A673 (cell line): ENCODE data around the gene STPG3. TPM values are rescaled to one million over a fixed set of nuclear protein-coding genes. Genes with fewer than 3 reads are reported as not detected.

Experiments
- BruUV-seq: library from RNA; stranded (reverse); fragments of 400-500 nt; replicated peaks from 2 replicates; lab custom pipeline; 2021; lab: Mats Ljungman, UMichigan
- CTCF ChIA-PET: fragments of 300-600 bp; sonication (Branson Sonifier 250); formaldehyde crosslinking; loops from one replicate; lab custom pipeline; 2022; ENCODE audit warnings: antibody characterized with exemption; lab: Charles Lee
- POLR2A ChIA-PET: fragments of 300-600 bp; sonication (Branson Sonifier 250); formaldehyde crosslinking; loops from one replicate; lab custom pipeline; 2022; ENCODE audit warnings: antibody characterized with exemption; ENCODE audit not compliant: low non-redundant PET; lab: Charles Lee
- DNase-seq: peaks from one replicate; pipeline ENCODE4 v3.0.0-alpha.2; 2015; ENCODE audit warnings: low spot score
- H3K27ac ChIP-seq: fragments of 200-600 bp; sonication (generic); 2 replicates; pipeline ENCODE4 v1.5.1; 2016; ENCODE audit warnings: mixed run types, low read depth, mild to moderate bottlenecking, mixed read lengths, antibody characterized with exemption, low read length; ENCODE audit not compliant: poor library complexity, severe bottlenecking
- H3K27me3 ChIP-seq: fragments of 200-600 bp; sonication (generic); replicated peaks from 2 replicates; pipeline ENCODE4 v1.6.1; 2017; ENCODE audit warnings: mixed run types, low read depth, mild to moderate bottlenecking, mixed read lengths, antibody characterized with exemption, low read length; ENCODE audit not compliant: insufficient read depth, poor library complexity
- H3K36me3 ChIP-seq: fragments of 200-600 bp; sonication (generic); 2 replicates; pipeline ENCODE4 v1.6.1; 2016; ENCODE audit warnings: mixed run types, mild to moderate bottlenecking, mixed read lengths, antibody characterized with exemption, low read length; ENCODE audit not compliant: insufficient read depth, poor library complexity, severe bottlenecking
- H3K4me1 ChIP-seq: fragments of 200-600 bp; sonication (generic); 2 replicates; pipeline ENCODE4 v1.6.1; 2017; ENCODE audit warnings: mixed run types, mild to moderate bottlenecking, mixed read lengths, antibody characterized with exemption, low read length; ENCODE audit not compliant: insufficient read depth, poor library complexity, severe bottlenecking
- H3K4me3 ChIP-seq: fragments of 200-600 bp; sonication (generic); 2 replicates; pipeline ENCODE4 v1.5.1; 2016; ENCODE audit warnings: low read depth, mixed run types, mild to moderate bottlenecking, mixed read lengths, low read length; ENCODE audit not compliant: poor library complexity, severe bottlenecking
- H3K9me3 ChIP-seq: fragments of 200-600 bp; sonication (generic); 2 replicates; pipeline ENCODE4 v1.6.1; 2016; ENCODE audit warnings: mixed run types, low read depth, mild to moderate bottlenecking, mixed read lengths, antibody characterized with exemption, low read length; ENCODE audit not compliant: poor library complexity, severe bottlenecking
- CTCF ChIP-seq: fragments of 300-800, 200-600 bp; sonication (generic); conservative IDR thresholded peaks from 2 replicates; pipeline ENCODE4 v1.5.1; 2017; ENCODE audit warnings: low read depth, mild to moderate bottlenecking, antibody characterized with exemption, low read length, moderate library complexity, mixed read lengths
- EZH2 ChIP-seq: fragments of 200-600 bp; sonication (generic); IDR thresholded peaks from 2 replicates; pipeline ENCODE4 v1.6.1; 2017; ENCODE audit warnings: borderline replicate concordance, low read depth, mild to moderate bottlenecking, mixed read lengths, antibody characterized with exemption, low read length; ENCODE audit not compliant: poor library complexity, severe bottlenecking
- intact Hi-C: fragments of 100-400 bp; cut with micrococcal nuclease; formaldehyde crosslinking; loops from one replicate; pipeline ENCODE4 v1.10.0; 2022; ENCODE audit not compliant: unreplicated experiment
- total RNA-seq: library from RNA; stranded (reverse); gene quantifications from 2 replicates; pipeline ENCODE4 v1.2.3, GENCODE V29; 2021

The STPG3 gene
- total RNA-seq, 1 experiment from 2014 or later = not detected

DNA sequence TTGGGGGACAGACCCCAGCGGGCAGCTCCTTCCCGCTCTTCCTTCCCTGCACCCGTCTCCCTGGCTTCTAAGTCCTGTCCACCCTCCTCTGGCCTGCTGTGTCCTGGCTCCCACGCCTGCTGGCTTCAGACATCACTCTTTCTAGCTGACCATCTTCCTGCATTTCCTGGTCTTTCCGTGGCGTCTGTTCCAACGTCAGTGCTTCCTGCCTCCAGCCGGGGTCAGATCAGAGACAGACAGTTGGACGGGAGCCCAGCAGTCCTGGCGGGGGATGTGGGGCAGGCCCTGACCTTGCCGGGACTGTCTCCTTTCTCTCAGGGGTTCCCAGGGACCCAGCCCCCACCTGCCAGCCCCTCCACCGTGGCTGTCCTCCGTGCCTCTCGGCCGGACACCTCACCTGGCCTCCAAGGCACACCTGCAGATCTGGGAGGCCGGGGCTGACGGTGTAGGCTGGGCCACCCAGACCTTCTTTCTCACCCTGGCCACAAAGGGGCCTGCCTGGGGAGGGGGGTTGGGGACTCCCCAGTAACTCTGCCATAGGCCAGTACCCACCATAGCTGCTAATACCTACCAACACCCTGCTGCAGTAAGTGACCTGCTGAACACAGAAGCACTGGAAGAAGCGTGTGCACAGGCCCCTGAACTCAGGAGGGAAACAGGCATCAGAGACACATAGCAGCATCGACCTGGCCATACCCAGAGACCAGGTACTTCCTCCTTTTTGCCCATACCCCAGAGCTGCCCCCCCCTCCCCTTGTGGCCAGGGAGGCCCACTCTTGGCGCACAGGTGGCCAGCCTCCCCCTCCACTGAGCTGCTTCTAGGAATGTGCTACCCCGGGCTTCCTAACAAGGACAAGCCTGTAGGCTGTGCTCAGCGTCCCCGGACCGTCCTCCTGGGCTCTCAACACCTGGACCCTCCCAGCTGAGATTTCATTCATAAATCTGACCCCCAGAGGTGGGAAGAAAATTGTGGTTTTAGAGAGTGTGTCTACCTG lies 45.9 kb downstream of the STPG3 start:
- no TSS peak for BruUV-seq
- H3K4me3 ChIP-seq = no peak overlapping the region
- H3K27ac ChIP-seq = no peak overlapping the region
- ChIA-PET POLR2A (interaction anchor here (0.6 kb wide), 1 partner anchor 31 kb away, joined by 3 read pairs; no protein-coding TSS in a partner anchor), CTCF (no interaction called here)
- H3K27me3 ChIP-seq = no peaks in the 10 kb centered on the region
- no peak for DNase-seq
- no peak for TF ChIP-seq EZH2
- peaks cover 3% of the 10 kb centered on the region for H3K9me3 ChIP-seq
- intact Hi-C loops = no loop called here
- no peaks in the 10 kb centered on the region for H3K36me3 ChIP-seq
- H3K4me1 ChIP-seq = peaks cover 13% of the 10 kb centered on the region

- no peak overlapping the region for H3K27ac ChIP-seq
- no peak overlapping the region for H3K4me3 ChIP-seq
- CTCF ChIA-PET = no interaction called here
- POLR2A ChIA-PET = no interaction called here
- no TSS peak for BruUV-seq
- H3K9me3 ChIP-seq = peaks cover 3% of the 10 kb centered on the region
- DNase-seq = no peak
- no peaks in the 10 kb centered on the region for H3K36me3 ChIP-seq
- no peaks in the 10 kb centered on the region for H3K27me3 ChIP-seq
- TF ChIP-seq EZH2 (no peak), CTCF (no peak)
- H3K4me1 ChIP-seq = peaks cover 19% of the 10 kb centered on the region
- intact Hi-C loops = no loop called here
These were observed 46.9 kb downstream of the STPG3 start for GRCh38 chr9:137297966-137298365.

DNA sequence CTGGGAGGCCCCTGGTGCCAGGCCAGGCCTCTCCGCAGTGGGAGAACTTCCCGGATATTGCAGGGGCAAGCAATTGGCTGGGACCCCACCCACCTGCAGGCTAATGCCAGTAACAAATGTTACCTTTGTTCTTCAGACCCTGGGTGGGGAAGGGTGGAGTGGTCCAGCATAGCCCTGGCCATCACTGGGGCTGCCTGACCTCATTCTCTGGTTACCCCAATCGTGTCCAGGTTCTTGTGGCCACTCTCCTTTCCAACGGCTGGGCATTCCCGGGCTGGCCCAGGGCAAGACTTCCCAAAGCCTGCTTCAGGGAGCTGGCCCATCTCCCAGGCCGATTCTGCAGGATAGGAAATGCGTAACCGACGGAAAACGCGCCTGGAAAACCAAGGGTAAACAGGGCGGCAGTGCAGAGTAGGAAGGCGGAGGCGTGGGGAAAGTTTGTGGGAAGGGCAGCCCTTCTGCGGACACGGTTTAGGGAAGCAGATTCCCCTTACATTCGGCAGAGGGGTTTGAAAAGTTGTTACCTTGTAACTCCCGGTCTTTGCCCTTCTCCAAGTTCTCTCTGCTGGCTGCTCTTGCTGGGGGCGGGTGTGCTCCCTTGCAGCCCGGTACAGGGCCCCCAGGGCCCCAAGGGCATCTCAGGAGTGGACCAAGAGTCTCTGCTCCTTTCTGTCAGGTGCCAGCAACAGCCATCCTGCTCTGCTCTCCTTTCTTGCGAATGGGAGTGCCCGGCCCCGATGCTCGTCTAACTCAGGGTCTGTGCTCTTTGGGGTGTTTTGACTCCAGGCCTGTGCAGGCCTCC lies 47.5 kb downstream of the STPG3 start:
- POLR2A ChIA-PET = no interaction called here
- intact Hi-C loops = no loop called here
- no TSS peak for BruUV-seq
- peaks cover 3% of the 10 kb centered on the region for H3K9me3 ChIP-seq
- TF ChIP-seq CTCF (no peak), EZH2 (no peak)
- H3K27ac ChIP-seq = no peak overlapping the region
- CTCF ChIA-PET = interaction anchor here (0.8 kb wide), 1 partner anchor 124 kb away, joined by 3 read pairs; the partner anchor contains the start of genes EXD3 and NOXA1
- H3K36me3 ChIP-seq = no peaks in the 10 kb centered on the region
- H3K4me1 ChIP-seq = peaks cover 26% of the 10 kb centered on the region
- H3K4me3 ChIP-seq = no peak overlapping the region
- no peaks in the 10 kb centered on the region for H3K27me3 ChIP-seq
- DNase-seq = no peak
